Measurements from ENCODE around the gene SLC2A3. TPM values are rescaled to one million over a fixed set of nuclear protein-coding genes. Genes with fewer than 3 reads are reported as not detected.
"Not testable (repeated sequence)": the region's sequence is repeated elsewhere in the genome, so short reads cannot be mapped to it uniquely, and the experiment has no call there.

SLC2A3 gene
- total and polyA plus RNA-seq, 9 of the 15 experiments (the other 6 are each of a cell fraction or from before 2014, with no cell fraction given) = 67.3 to 491 (median 104) TPM

DNA sequence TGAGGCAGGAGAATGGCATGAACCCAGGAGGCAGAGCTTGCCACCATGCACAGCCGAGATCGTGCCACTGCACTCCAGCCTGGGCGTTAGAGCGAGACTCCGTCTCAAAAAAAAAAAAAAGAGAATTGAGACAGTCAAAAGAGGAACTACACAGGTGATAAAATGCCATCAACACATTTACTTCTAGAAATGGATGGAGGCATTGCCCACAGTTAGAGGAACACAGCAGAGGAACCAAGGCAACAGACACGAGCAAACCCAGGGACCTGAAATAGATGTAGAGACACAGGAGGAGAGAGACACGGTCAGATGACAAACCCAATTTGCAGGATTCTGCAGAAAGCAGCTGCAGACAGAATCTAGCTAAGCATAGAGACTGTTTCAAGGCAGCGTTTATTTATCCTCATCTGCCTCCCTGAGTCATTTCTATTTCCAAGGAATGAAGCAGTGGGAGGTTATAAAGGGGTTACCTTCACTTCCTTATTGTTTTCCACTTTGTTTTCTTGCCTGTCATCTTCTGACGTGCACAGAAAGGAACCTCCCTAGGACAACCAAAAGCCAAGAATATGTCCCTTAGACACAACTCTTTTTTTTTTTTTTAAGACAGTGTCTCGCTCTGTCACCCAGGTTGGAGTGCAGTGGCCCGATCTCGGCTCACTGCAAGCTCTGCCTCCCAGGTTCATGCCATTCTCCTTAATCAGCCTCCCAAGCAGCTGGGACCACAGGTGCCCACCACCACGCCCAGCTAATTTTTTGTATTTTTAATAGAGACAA lies 41.6 kb upstream of the SLC2A3 start:
- BruUV-seq (replicated peaks); POLR2A ChIA-PET; DNase-seq (ENCODE audit: extremely low read depth in 1 of 4, low spot score in 3 of 4); H2AFZ ChIP-seq (ENCODE audit: low read depth, low read length); H3K27ac ChIP-seq (ENCODE audit: extremely low read depth, low read depth, low read length); H4K20me1 ChIP-seq (replicated peaks; ENCODE audit: control insufficient read depth, insufficient read depth, low read length); H3K9me3 ChIP-seq (replicated peaks; ENCODE audit: control insufficient read depth, insufficient read depth, low read depth, low read length); H3K4me1 ChIP-seq (replicated peaks in 1 of 2; ENCODE audit: control insufficient read depth in 2 of 2, insufficient read depth in 2 of 2, low read length in 2 of 2); intact Hi-C loops (cut with micrococcal nuclease); H3K4me2 ChIP-seq (ENCODE audit: insufficient read depth, low read length); CTCF ChIA-PET (ENCODE audit: low intra/inter-chr PET ratio); FAIRE-seq; H3K36me3 ChIP-seq (ENCODE audit: control insufficient read depth, insufficient read depth, low read length); H3K27me3 ChIP-seq (ENCODE audit: control insufficient read depth in 2 of 2, insufficient read depth in 2 of 2, low read length in 2 of 2); ATAC-seq; in situ Hi-C loops (cut with MboI); H3K9me1 ChIP-seq (ENCODE audit: control insufficient read depth, insufficient read depth, low read length); H3K79me2 ChIP-seq (ENCODE audit: control insufficient read depth, insufficient read depth, low read length); H3K9ac ChIP-seq (ENCODE audit: insufficient read depth in 1 of 2, low read depth in 2 of 2, low read length in 2 of 2); H3K4me3 ChIP-seq: not testable (repeated sequence)
- 48% methylated on average over 4 of the region's 13 CpGs for WGBS (ENCODE audit: insufficient coverage, low coverage, missing lambda C conversion rate)
- TF ChIP-seq, protein P1, sequence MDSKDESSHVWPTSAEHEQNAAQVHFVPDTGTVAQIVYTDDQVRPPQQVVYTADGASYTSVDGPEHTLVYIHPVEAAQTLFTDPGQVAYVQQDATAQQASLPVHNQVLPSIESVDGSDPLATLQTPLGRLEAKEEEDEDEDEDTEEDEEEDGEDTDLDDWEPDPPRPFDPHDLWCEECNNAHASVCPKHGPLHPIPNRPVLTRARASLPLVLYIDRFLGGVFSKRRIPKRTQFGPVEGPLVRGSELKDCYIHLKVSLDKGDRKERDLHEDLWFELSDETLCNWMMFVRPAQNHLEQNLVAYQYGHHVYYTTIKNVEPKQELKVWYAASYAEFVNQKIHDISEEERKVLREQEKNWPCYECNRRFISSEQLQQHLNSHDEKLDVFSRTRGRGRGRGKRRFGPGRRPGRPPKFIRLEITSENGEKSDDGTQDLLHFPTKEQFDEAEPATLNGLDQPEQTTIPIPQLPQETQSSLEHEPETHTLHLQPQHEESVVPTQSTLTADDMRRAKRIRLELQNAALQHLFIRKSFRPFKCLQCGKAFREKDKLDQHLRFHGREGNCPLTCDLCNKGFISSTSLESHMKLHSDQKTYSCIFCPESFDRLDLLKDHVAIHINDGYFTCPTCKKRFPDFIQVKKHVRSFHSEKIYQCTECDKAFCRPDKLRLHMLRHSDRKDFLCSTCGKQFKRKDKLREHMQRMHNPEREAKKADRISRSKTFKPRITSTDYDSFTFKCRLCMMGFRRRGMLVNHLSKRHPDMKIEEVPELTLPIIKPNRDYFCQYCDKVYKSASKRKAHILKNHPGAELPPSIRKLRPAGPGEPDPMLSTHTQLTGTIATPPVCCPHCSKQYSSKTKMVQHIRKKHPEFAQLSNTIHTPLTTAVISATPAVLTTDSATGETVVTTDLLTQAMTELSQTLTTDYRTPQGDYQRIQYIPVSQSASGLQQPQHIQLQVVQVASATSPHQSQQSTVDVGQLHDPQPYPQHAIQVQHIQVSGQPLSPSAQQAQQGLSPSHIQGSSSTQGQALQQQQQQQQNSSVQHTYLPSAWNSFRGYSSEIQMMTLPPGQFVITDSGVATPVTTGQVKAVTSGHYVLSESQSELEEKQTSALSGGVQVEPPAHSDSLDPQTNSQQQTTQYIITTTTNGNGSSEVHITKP (IDR thresholded peaks at IDR 0.05; ENCODE audit: partially characterized antibody) = peak; percentile 86

All from K562 (cell line).